Measurements from ENCODE around the gene LCN10.

The LCN10 gene

GRCh38 chr9:136754059-136754572, 11.4 kb upstream of the LCN10 start:
- DNase-seq: no peak

- DNase-seq: no peak
Measured at GRCh38 chr9:136753371-136754058, 10.8 kb upstream of the LCN10 start.

- DNase-seq: no peak
Measured at GRCh38 chr9:136751814-136752213, 9.1 kb upstream of the LCN10 start.

- DNase-seq: no peak
Measured at GRCh38 chr9:136751244-136751643, 8.5 kb upstream of the LCN10 start.

- DNase-seq: no peak
Measured at GRCh38 chr9:136750526-136750925, 7.8 kb upstream of the LCN10 start.

- peak; percentile 45 for DNase-seq
Measured at GRCh38 chr9:136748666-136749611, 6.2 kb upstream of the LCN10 start.

- no peak for DNase-seq
Measured at GRCh38 chr9:136748201-136748600, 5.5 kb upstream of the LCN10 start, which contains the start of gene LCN6. Gene LCN6, minus strand, starts transcription at chr9:136748525. Its CDS starts 42 bp downstream, at chr9:136748483.

GRCh38 chr9:136747161-136748060, 4.7 kb upstream of the LCN10 start:
- DNase-seq: no peak

- DNase-seq: no peak
Measured at GRCh38 chr9:136746621-136747020, 3.9 kb upstream of the LCN10 start.

- no peak for DNase-seq
Measured at GRCh38 chr9:136746155-136746490, 3.4 kb upstream of the LCN10 start.

GRCh38 chr9:136745389-136746154, 2.8 kb upstream of the LCN10 start:
- DNase-seq: no peak

- DNase-seq: no peak
Measured at GRCh38 chr9:136744773-136745172, 2.0 kb upstream of the LCN10 start.

- no peak for DNase-seq
Measured at GRCh38 chr9:136743639-136744211, 985 bp upstream of the LCN10 start.

GRCh38 chr9:136741883-136742571, 713 bp downstream of the LCN10 start:
- no peak for DNase-seq

GRCh38 chr9:136740971-136741882, 1.5 kb downstream of the LCN10 start:
- peak; percentile 51 for DNase-seq

GRCh38 chr9:136740491-136740890, 2.2 kb downstream of the LCN10 start:
- DNase-seq: no peak

- no peak for DNase-seq
Measured at GRCh38 chr9:136740069-136740468, 2.7 kb downstream of the LCN10 start.

- DNase-seq: no peak
Measured at GRCh38 chr9:136739509-136739908, 3.2 kb downstream of the LCN10 start.

GRCh38 chr9:136738960-136739359, 3.8 kb downstream of the LCN10 start:
- DNase-seq: no peak
